Middle frontal gyrus (tissue), 1 donor: ENCODE results near the gene TMEM121B.
"Not testable (repeated sequence)": the region's sequence is repeated elsewhere in the genome, so short reads cannot be mapped to it uniquely, and the experiment has no call there.

Source experiments
- DNase-seq: peaks from one replicate; pipeline ENCODE4 v3.0.0-alpha.2; 2015; ENCODE audit warnings: low spot score; ENCODE audit errors: extremely low spot score

TMEM121B gene

GRCh38 chr22:17121233-17122195, at the start of gene TMEM121B:
Gene TMEM121B, minus strand, starts transcription at chr22:17121360. Its CDS starts 233 bp downstream, at chr22:17121127.
- DNase-seq = no peak

- no peak for DNase-seq
These were observed 46.3 kb upstream of the TMEM121B start for GRCh38 chr22:17167486-17167885.

GRCh38 chr22:17164392-17165024, 43.3 kb upstream of the TMEM121B start:
- DNase-seq = no peak

- DNase-seq = no peak
These were observed 41.6 kb upstream of the TMEM121B start for GRCh38 chr22:17162731-17163130.

- DNase-seq = no peak
These were observed 40.8 kb upstream of the TMEM121B start for GRCh38 chr22:17161991-17162390.

- peak; percentile 30 for DNase-seq
These were observed 38.4 kb upstream of the TMEM121B start for GRCh38 chr22:17159504-17159951.

GRCh38 chr22:17158568-17159503, 37.7 kb upstream of the TMEM121B start, which contains the start of gene HDHD5:
Gene HDHD5, minus strand, starts transcription at chr22:17159277. Its CDS starts 26 bp downstream, at chr22:17159251.
- DNase-seq = peak; percentile 72

- no peak for DNase-seq
These were observed 37.0 kb upstream of the TMEM121B start for GRCh38 chr22:17158176-17158567.

GRCh38 chr22:17157714-17158113, 36.6 kb upstream of the TMEM121B start:
- no peak for DNase-seq

- no peak for DNase-seq
These were observed 34.8 kb upstream of the TMEM121B start for GRCh38 chr22:17155941-17156340.

- no peak for DNase-seq
These were observed 31.8 kb upstream of the TMEM121B start for GRCh38 chr22:17152971-17153370.

GRCh38 chr22:17152340-17152739, 31.2 kb upstream of the TMEM121B start:
- DNase-seq = no peak

GRCh38 chr22:17149076-17149815, 28.1 kb upstream of the TMEM121B start:
- no peak for DNase-seq

- DNase-seq = not testable (repeated sequence)
These were observed 26.3 kb upstream of the TMEM121B start for GRCh38 chr22:17147458-17147857.

GRCh38 chr22:17145021-17145680, 24.0 kb upstream of the TMEM121B start:
- DNase-seq = no peak

GRCh38 chr22:17143826-17144225, 22.7 kb upstream of the TMEM121B start:
- no peak for DNase-seq

- DNase-seq = no peak
These were observed 21.9 kb upstream of the TMEM121B start for GRCh38 chr22:17143101-17143500.

- DNase-seq = no peak
These were observed 19.9 kb upstream of the TMEM121B start for GRCh38 chr22:17140826-17141766.

- DNase-seq = no peak
These were observed 18.9 kb upstream of the TMEM121B start for GRCh38 chr22:17140022-17140421.
